ENCODE data around the gene MIA2. TPM values are rescaled to one million over a fixed set of nuclear protein-coding genes. Genes with fewer than 3 reads are reported as not detected.

Gene MIA2
- total RNA-seq, 1 experiment from 2014 or later = 10.9 TPM

DNA sequence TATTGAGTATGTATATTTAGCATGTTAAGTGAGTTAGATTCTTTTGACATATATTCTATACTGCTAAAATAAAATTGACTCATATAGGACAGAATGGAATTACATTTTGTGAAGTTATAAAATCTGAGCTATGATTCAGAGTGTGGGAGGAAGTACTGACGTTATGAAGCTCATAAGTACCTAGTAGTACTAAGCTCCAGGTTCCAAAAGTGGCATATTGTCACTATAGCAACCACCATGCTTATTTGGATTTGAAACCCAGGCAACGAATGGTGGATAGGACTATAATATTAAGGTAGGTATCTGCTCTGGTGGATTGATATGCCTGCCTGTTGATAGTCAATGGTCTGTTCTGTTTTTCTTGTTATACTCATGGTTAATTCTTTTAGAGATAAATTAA is 200.7 kb downstream of the MIA2 start:
- no peak for DNase-seq (ENCODE audit: low spot score)

DNA sequence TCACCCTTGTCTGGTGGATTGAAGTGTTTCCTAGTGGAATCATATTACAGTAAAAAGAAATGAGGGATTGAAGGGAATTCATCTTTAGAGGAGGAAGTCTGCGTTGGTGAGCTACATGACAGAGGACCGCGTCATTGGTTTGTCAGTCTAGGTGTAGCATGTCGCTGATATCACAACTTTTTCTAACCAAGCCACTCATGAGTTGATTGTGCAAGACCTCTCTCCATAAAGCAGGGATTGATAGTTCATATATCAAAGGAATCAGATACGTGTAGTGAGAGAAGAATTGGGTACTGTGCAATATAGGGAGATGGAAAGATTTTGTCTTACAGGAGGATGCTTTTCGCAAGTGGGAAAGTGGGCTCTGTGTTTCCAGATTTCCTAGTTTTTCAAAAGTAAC is 201.5 kb downstream of the MIA2 start:
- no peak for DNase-seq (ENCODE audit: low spot score)

Other genes starting within 250 kb of the MIA2 start
- gene SEC23A, start 130.7 kb upstream of the MIA2 start, total RNA-seq (2014; rRNA removed; shearing (Covaris generic)) = 108 and 127 TPM in 2 replicates
- gene GEMIN2, start 119.6 kb upstream of the MIA2 start, total RNA-seq (2014; rRNA removed; shearing (Covaris generic)) = 21.0 and 24.2 TPM in 2 replicates
- 14.6 and 20.8 TPM in 2 replicates for gene TRAPPC6B, start 63.6 kb upstream of the MIA2 start, total RNA-seq (2014; rRNA removed; shearing (Covaris generic))
- gene PNN, start 58.7 kb upstream of the MIA2 start, total RNA-seq (2014; rRNA removed; shearing (Covaris generic)) = 17.8 and 26.2 TPM in 2 replicates
- 8.3 and 9.4 TPM in 2 replicates for gene FBXO33, start 198.5 kb downstream of the MIA2 start, total RNA-seq (2014; rRNA removed; shearing (Covaris generic))

Measured in A172 (cell line).